HG02943 (cell line): ENCODE results near the gene HSD3B7.
A peak's percentile ranks its signal among the peaks of the same experiment; 100 is the strongest.
"Not testable (repeated sequence)": the region's sequence is repeated elsewhere in the genome, so short reads cannot be mapped to it uniquely, and the experiment has no call there.

Experiments used
- ATAC-seq: cut with Tn5 transposase; IDR thresholded peaks from one replicate; pipeline ENCODE4 v1.9.1; 2021; ENCODE audit warnings: mild to moderate bottlenecking, low read depth, moderate library complexity; ENCODE audit not compliant: unreplicated experiment

The HSD3B7 gene

GRCh38 chr16:31017756-31018155 is 32.7 kb downstream of the HSD3B7 start:
- not testable (repeated sequence) for ATAC-seq

DNA sequence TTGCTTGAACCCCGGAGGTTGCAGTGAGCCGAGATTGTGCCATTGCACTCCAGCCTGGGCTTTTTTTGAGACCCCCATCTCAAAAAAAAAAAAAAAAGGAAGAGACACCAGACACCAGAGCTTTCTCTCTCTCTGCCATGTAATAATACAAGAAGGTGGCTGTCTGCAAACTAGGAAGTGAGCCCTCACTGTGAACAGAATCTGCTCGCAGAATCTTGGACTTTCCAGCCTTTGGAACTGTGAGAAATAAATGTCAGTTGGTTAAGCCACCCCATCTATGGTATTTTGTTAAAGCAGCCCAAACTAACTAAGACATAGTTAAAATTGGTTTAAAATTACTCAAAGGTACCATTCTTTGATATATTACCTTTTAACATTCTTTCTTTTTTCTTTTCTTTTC is 35.5 kb downstream of the HSD3B7 start:
- ATAC-seq, result no peak

DNA sequence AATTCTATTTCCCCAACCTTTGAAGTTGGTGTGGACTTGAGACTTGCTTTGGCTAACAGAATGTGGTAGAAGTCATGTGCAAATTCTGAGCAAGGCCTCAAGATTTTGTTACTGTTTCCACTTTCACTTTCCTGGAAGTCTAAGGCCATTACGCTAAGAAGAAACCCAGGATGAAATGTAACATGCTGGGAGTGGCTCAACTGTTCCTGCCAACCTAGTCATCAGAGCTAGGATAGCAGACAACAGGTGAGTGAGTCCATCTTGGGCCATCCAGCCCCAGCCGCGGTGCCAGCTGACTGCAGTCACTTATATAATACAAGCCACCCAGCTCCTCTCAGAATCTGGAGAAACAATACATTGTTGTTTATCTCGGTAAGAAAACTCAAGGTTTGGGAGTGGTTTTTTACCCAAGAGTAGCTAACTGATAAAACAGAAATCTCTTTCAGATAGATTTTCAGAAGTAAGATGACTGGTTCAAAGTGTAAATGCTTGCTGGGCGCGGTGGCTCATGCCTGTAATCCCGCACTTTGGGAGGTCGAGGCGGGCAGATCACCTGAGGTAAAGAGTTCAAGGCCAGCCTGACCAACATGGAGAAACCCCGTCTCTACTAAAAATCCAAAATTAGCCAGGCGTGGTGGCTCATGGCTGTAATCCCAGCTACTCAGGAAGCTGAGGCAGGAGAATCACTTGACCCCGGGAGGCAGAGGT is 37.7 kb downstream of the HSD3B7 start:
- no peak for ATAC-seq

- ATAC-seq, result no peak
Measured at GRCh38 chr16:31023252-31023602, 38.2 kb downstream of the HSD3B7 start.

GRCh38 chr16:31023627-31024226 is 38.7 kb downstream of the HSD3B7 start:
- ATAC-seq, result no peak

- ATAC-seq, result no peak
Measured at GRCh38 chr16:31025339-31025738, 40.3 kb downstream of the HSD3B7 start.

DNA sequence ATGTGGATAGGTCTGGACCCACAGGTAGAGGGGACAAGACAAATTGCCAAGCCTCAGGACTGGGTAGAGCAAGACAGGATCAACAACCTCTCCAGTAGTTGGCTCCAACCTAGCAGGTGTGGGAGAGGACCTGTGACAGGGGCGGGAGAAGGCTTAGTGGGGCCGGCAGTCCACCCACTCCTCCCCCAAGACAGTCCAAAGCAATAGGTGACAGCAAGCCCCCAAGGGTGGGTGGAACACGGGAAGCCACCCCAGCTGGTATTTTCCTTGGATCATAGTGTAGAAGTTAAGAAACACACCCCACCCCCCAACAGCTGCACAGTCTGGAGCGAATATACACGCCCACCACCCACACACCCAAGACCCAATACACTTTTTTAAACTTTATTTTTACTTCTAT is 44.3 kb downstream of the HSD3B7 start:
- ATAC-seq, result no peak

DNA sequence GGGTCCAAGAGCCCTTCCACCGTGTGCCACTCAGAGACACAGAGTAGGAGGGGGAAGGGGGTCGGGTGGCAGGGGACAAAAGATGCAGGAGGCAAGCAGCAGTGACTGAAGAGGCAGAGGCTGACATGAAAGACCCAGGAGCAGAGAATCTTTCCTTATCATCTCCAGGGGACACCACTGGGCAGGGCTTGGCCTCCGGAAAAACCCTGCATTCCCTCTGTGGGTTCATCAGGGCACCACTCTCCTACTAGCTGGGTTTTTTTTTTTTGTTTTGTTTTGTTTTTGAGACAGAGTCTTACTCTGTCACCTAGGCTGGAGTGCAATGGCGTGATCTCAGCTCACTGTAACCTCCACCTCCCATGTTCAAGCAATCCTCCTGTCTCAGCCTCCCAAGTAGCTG is 46.3 kb downstream of the HSD3B7 start:
- no peak for ATAC-seq

DNA sequence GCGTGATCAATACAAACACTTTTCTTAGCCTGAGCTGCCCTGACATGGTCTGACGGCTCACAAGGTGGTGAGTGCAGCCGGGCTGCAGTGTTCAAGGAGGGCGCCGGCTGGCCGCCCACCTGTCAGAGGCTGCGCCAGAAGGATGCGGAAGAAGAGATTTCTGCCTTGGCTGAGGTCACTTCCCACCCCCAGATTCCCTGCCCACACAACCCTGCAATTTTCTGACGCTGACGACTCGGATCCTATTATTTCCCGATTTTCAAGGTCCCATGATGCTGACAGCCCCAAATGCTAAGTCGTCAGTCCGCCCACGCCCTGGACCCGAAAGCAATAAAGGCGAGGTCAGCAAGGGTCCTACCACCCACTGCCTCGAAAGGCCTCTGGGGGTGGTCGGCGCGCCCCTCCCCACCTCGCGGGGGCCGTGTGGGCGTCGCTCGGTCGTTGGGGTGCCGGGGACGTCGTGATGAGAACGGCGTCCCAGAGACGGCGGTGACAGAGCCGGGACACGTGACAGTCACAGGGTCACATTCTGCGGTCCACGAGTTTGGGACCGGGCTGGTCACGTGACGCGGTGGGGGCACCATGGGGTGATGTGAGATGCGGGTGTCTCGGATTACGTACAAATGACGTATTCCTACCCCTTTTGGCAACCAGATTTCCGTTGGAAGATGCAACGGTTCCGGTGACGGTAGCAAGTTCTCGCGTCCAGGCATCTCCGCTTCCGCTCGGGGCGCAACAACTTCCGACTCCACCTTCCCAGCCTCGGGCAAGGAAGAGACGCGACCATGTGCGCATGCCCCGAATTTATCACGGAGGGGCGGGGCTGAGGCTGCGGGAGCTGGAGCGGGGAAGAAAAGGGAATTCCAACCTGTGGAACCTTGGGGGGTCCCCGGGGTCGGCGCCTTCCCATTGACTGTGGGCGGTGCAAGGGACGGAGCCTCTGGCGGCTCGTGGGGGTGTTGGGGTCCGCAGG is 48.0 kb downstream of the HSD3B7 start, which contains the start of gene STX4:
TSS of gene STX4 (plus strand) at position 823 of the 973 bp plus-strand sequence. CDS start 248 bp downstream, outside the sequence.
- ATAC-seq, result peak; percentile 76

GRCh38 chr16:31033709-31034492 is 48.9 kb downstream of the HSD3B7 start:
- peak; percentile 38 for ATAC-seq

- ATAC-seq, result no peak
Measured at GRCh38 chr16:31036691-31037090, 51.7 kb downstream of the HSD3B7 start.
